ENCODE data around the gene CA10.

CA10 gene

GRCh38 chr17:52047086-52047485 lies 111.4 kb downstream of the CA10 start:
- no peak for ATAC-seq
- no peak for TF ChIP-seq CREB5 (CRISPR knock-in tag; IDR thresholded peaks at IDR 0.05; ENCODE audit: low read depth)
- TF ChIP-seq ARNTL (CRISPR knock-in tag; IDR thresholded peaks at IDR 0.05; ENCODE audit: borderline replicate concordance, low read depth), result no peak
- TF ChIP-seq ZFP30 (CRISPR knock-in tag; IDR thresholded peaks at IDR 0.05), result no peak
- no peak for TF ChIP-seq OSR1 (CRISPR knock-in tag; IDR thresholded peaks at IDR 0.05)
- TF ChIP-seq TOX (CRISPR knock-in tag; IDR thresholded peaks at IDR 0.05; ENCODE audit: borderline replicate concordance), result no peak
- no peak for TF ChIP-seq SNAI2 (CRISPR knock-in tag; IDR thresholded peaks at IDR 0.05)
- no peak for TF ChIP-seq PATZ1 (CRISPR knock-in tag; IDR thresholded peaks at IDR 0.05; ENCODE audit: borderline replicate concordance)
- TF ChIP-seq ZNF8 (CRISPR knock-in tag; IDR thresholded peaks at IDR 0.05), result no peak
- no peak for TF ChIP-seq ZFP3 (CRISPR knock-in tag; IDR thresholded peaks at IDR 0.05)
- TF ChIP-seq CSDC2 (CRISPR knock-in tag; IDR thresholded peaks at IDR 0.05), result no peak
- no peak for TF ChIP-seq GLIS3 (CRISPR knock-in tag; IDR thresholded peaks at IDR 0.05)
- TF ChIP-seq ZC3H10 (CRISPR knock-in tag; IDR thresholded peaks at IDR 0.05), result no peak
- TF ChIP-seq ZNF565 (CRISPR knock-in tag; conservative IDR thresholded peaks at IDR 0.05; ENCODE audit: low read depth), result no peak
- TF ChIP-seq BACH2 (CRISPR knock-in tag; IDR thresholded peaks at IDR 0.05; ENCODE audit: borderline replicate concordance), result no peak
- no peak for TF ChIP-seq POU6F1 (CRISPR knock-in tag; IDR thresholded peaks at IDR 0.05; ENCODE audit: borderline replicate concordance, low read depth)
- no peak for TF ChIP-seq RARB (CRISPR knock-in tag; IDR thresholded peaks at IDR 0.05)
- no peak for TF ChIP-seq TSHZ2 (CRISPR knock-in tag; IDR thresholded peaks at IDR 0.05)
- no peak for TF ChIP-seq ISL1 (CRISPR knock-in tag; IDR thresholded peaks at IDR 0.05)
- no peak for TF ChIP-seq ZNF70 (CRISPR knock-in tag; IDR thresholded peaks at IDR 0.05)

- no peak for TF ChIP-seq BACH2 (CRISPR knock-in tag; IDR thresholded peaks at IDR 0.05; ENCODE audit: borderline replicate concordance)
- TF ChIP-seq TCF4 (CRISPR knock-in tag; IDR thresholded peaks at IDR 0.05; ENCODE audit: borderline replicate concordance), result 0 out of 2 replicates have a peak, but pooled peaks have one; percentile 63
- TF ChIP-seq TSHZ2 (CRISPR knock-in tag; IDR thresholded peaks at IDR 0.05), result no peak
- TF ChIP-seq ZNF565 (CRISPR knock-in tag; conservative IDR thresholded peaks at IDR 0.05; ENCODE audit: low read depth), result no peak
- no peak for TF ChIP-seq ZFP3 (CRISPR knock-in tag; IDR thresholded peaks at IDR 0.05)
- no peak for ATAC-seq
Measured at GRCh38 chr17:52041123-52041617, 117.3 kb downstream of the CA10 start.

- TF ChIP-seq ISL1 (CRISPR knock-in tag; IDR thresholded peaks at IDR 0.05) (no peak), ZFP30 (CRISPR knock-in tag; IDR thresholded peaks at IDR 0.05) (no peak), ZFP3 (CRISPR knock-in tag; IDR thresholded peaks at IDR 0.05) (no peak), ARNTL (CRISPR knock-in tag; IDR thresholded peaks at IDR 0.05; ENCODE audit: borderline replicate concordance, low read depth) (no peak), TCF4 (CRISPR knock-in tag; IDR thresholded peaks at IDR 0.05; ENCODE audit: borderline replicate concordance) (no peak), ZNF565 (CRISPR knock-in tag; conservative IDR thresholded peaks at IDR 0.05; ENCODE audit: low read depth) (no peak), ZC3H10 (CRISPR knock-in tag; IDR thresholded peaks at IDR 0.05) (no peak), ESRRG (CRISPR knock-in tag; IDR thresholded peaks at IDR 0.05) (no peak), OSR1 (CRISPR knock-in tag; IDR thresholded peaks at IDR 0.05) (no peak)
- ATAC-seq, result no peak
Measured at GRCh38 chr17:52036416-52036815, 122.1 kb downstream of the CA10 start.
